Measurements from ENCODE around the gene RCL1. TPM values are rescaled to one million over a fixed set of nuclear protein-coding genes. Genes with fewer than 3 reads are reported as not detected.

The RCL1 gene
- total RNA-seq, 4 donors from 2014 or later: 13.4 to 19.1 (median 14.9) TPM

DNA sequence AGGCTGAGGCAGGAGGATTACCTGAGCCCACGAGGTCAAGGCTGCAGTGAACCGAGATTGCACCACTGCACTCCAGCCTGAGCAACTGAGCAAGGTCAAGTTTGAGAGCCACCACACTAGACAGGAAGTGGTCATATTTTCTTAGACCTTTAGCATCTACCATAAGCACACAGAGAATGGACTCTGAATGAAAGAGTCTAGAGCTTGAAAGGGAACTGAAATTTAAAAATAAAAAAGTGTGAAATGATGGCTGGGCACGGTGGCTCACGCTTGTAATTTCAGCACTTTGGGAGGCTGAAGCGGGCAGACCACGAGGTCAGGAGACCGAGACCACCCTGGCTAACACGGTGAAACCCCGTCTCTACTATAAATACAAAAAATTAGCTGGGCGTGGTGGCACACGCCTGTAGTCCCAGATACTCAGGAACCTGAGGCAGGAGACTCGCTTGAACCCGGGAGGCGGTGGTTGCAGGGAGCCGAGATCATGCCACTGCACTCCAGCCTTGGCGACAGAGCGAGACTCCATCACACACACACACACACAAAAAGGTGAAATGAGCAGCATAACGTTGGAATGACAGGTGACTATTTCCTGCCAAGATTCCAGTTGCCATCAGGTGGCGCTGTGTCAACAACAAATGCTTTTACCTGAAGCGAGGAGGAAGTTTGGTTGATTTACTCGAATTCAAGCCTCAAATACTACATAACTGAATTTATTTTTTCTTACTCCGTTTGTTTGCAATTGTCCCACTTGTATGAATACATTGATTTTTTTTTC is 30.4 kb upstream of the RCL1 start:
- Histone ChIP-seq H3K27me3 (peaks cover 0 to 15% (median 0%) of the 10 kb centered on the region in 4 donors), H3K9me3 (no peaks in the 10 kb centered on the region), H3K27ac (replicated peaks in 1 of 4) (peak overlapping the region in 1 of 4 donors; percentile 36), H3K36me3 (no peaks in the 10 kb centered on the region), H3K4me3 (peak overlapping the region in 3 of 4 donors; percentile 7 to 31 (median 29)), H3K4me1 (peaks cover 7 to 17% (median 12%) of the 10 kb centered on the region in 4 donors)
- peak; percentile 92 for DNase-seq (ENCODE audit: extremely low spot score)
- TF ChIP-seq POLR2AphosphoS5 (IDR thresholded peaks at IDR 0.05) (peak in 1 of 2 donors; percentile 22), EP300 (IDR thresholded peaks at IDR 0.05) (no peak), POLR2A (IDR thresholded peaks at IDR 0.05; ENCODE audit: low read depth) (no peak)
- TF ChIP-seq, protein P1, sequence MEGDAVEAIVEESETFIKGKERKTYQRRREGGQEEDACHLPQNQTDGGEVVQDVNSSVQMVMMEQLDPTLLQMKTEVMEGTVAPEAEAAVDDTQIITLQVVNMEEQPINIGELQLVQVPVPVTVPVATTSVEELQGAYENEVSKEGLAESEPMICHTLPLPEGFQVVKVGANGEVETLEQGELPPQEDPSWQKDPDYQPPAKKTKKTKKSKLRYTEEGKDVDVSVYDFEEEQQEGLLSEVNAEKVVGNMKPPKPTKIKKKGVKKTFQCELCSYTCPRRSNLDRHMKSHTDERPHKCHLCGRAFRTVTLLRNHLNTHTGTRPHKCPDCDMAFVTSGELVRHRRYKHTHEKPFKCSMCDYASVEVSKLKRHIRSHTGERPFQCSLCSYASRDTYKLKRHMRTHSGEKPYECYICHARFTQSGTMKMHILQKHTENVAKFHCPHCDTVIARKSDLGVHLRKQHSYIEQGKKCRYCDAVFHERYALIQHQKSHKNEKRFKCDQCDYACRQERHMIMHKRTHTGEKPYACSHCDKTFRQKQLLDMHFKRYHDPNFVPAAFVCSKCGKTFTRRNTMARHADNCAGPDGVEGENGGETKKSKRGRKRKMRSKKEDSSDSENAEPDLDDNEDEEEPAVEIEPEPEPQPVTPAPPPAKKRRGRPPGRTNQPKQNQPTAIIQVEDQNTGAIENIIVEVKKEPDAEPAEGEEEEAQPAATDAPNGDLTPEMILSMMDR (IDR thresholded peaks at IDR 0.05): peak; percentile 75 to 78 (median 77)
- intact Hi-C loops (cut with DNase I): loop anchor here (2.0 to 10.0 kb wide), 4 partner anchors 35 to 825 kb away; no protein-coding TSS in a partner anchor
- WGBS: 36% methylated on average over 17 of the region's 22 CpGs

- H3K36me3 ChIP-seq: no peaks in the 10 kb centered on the region
- H3K4me3 ChIP-seq: peak overlapping the region; percentile 5 to 31 (median 18)
- peaks cover 7 to 17% (median 12%) of the 10 kb centered on the region in 4 donors for H3K4me1 ChIP-seq
- DNase-seq (ENCODE audit: extremely low spot score): peak; percentile 89
- 50% methylated on average over 12 of the region's 14 CpGs for WGBS
- H3K27ac ChIP-seq (replicated peaks in 1 of 4): peak overlapping the region in 3 of 4 donors; percentile 17 to 43 (median 36)
- no peaks in the 10 kb centered on the region for H3K9me3 ChIP-seq
- peaks cover 0 to 15% (median 0%) of the 10 kb centered on the region in 4 donors for H3K27me3 ChIP-seq
- intact Hi-C loops (cut with DNase I): loop anchor here (2.0 to 10.0 kb wide), 4 partner anchors 34 to 824 kb away; no protein-coding TSS in a partner anchor
- no peak for TF ChIP-seq POLR2AphosphoS5 (IDR thresholded peaks at IDR 0.05)
- TF ChIP-seq, protein P1 (IDR thresholded peaks at IDR 0.05): no peak
- no peak for TF ChIP-seq EP300 (IDR thresholded peaks at IDR 0.05)
- TF ChIP-seq POLR2A (IDR thresholded peaks at IDR 0.05; ENCODE audit: low read depth): no peak
Observed at GRCh38 chr9:4762886-4763541, 29.7 kb upstream of the RCL1 start.

DNA sequence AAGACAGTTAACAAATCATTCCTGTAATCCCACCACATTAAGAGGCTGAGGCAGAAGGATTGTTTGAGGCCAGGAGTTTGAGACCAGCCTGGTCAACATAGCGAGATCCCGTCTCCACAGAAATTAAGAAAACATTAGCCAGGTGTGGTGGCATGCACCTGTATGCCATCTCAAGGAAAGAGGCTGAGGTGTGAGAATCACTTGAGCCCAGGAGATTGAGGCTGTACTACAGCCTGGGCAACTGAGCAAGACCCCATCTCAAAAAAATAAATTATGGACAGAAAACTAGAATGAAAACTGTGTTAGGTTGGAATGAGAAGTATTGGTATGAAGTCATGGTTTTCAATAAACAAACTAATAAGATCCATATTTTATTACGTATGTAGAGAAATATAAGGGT is 28.7 kb upstream of the RCL1 start:
- Histone ChIP-seq H3K9me3 (no peaks in the 10 kb centered on the region), H3K27me3 (peaks cover 0 to 12% (median 0%) of the 10 kb centered on the region in 4 donors), H3K36me3 (no peaks in the 10 kb centered on the region), H3K27ac (replicated peaks in 1 of 4) (no peak overlapping the region), H3K4me1 (peaks cover 7 to 17% (median 12%) of the 10 kb centered on the region in 4 donors), H3K4me3 (no peak overlapping the region)
- intact Hi-C loops (cut with DNase I): loop anchor here (5.0 to 10.0 kb wide), 3 partner anchors 33 to 823 kb away; no protein-coding TSS in a partner anchor
- WGBS: 60% methylated on average over 3 of the region's 3 CpGs
- no peak for DNase-seq (ENCODE audit: extremely low spot score)
- no peak for TF ChIP-seq POLR2A (IDR thresholded peaks at IDR 0.05; ENCODE audit: low read depth)
- no peak for TF ChIP-seq POLR2AphosphoS5 (IDR thresholded peaks at IDR 0.05)
- no peak for TF ChIP-seq EP300 (IDR thresholded peaks at IDR 0.05)
- TF ChIP-seq, protein P1 (IDR thresholded peaks at IDR 0.05): no peak

GRCh38 chr9:4768681-4769080 is 24.1 kb upstream of the RCL1 start:
- intact Hi-C loops (cut with DNase I): loop anchor here (10.0 kb wide), 1 partner anchor 156 kb away; no protein-coding TSS in a partner anchor
- peak; percentile 62 for DNase-seq (ENCODE audit: extremely low spot score)

More at GRCh38 chr9:4768681-4769080, 24.1 kb upstream of the RCL1 start:
- H3K4me3 ChIP-seq: no peak overlapping the region
- no peaks in the 10 kb centered on the region for H3K36me3 ChIP-seq
- TF ChIP-seq POLR2AphosphoS5 (IDR thresholded peaks at IDR 0.05): no peak
- no peak for TF ChIP-seq POLR2A (IDR thresholded peaks at IDR 0.05; ENCODE audit: low read depth)
- TF ChIP-seq EP300 (IDR thresholded peaks at IDR 0.05): no peak
- TF ChIP-seq, protein P1 (IDR thresholded peaks at IDR 0.05): no peak
- H3K9me3 ChIP-seq: no peaks in the 10 kb centered on the region
- H3K27ac ChIP-seq (replicated peaks in 1 of 4): no peak overlapping the region
- H3K27me3 ChIP-seq: no peaks in the 10 kb centered on the region
- no peaks in the 10 kb centered on the region for H3K4me1 ChIP-seq
